Hematopoietic multipotent progenitor cell treated with erythropoietin and hydrocortisone succinate and interleukin-3 and kit ligand, for 17 days (in vitro differentiated cells): Measurements from ENCODE around the gene BNIP5.

Source experiments
- DNase-seq: peaks from one replicate; pipeline ENCODE4 v3.0.0-alpha.2; 2015; ENCODE audit warnings: low spot score

Gene BNIP5

GRCh38 chr6:36336779-36337241 is at the start of gene BNIP5:
Gene BNIP5, minus strand, starts transcription at chr6:36336888. Its CDS starts 6,198 bp downstream, at chr6:36330690.
- no peak for DNase-seq

GRCh38 chr6:36384095-36384494 is 47.4 kb upstream of the BNIP5 start:
- no peak for DNase-seq

DNA sequence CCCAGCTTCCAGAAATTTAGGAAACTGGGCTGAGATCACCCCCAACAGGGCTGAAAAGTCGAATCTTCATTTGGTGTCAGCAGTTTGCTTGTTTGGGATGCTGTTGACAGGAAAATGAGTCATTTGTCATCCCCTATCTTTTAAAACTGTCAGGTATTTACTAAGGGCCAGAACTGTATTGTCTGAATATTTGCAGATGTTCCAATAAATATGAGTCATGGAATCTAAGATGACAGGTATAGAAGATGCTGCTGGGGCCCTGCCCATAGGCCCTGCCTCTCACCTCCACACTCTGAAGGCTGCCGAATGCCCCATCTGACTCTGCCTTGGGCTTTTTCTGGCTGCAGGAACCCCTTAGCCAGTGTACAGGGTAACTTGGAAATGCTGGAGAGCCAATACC is 46.9 kb upstream of the BNIP5 start:
- no peak for DNase-seq

GRCh38 chr6:36382976-36383375 is 46.3 kb upstream of the BNIP5 start:
- no peak for DNase-seq

DNA sequence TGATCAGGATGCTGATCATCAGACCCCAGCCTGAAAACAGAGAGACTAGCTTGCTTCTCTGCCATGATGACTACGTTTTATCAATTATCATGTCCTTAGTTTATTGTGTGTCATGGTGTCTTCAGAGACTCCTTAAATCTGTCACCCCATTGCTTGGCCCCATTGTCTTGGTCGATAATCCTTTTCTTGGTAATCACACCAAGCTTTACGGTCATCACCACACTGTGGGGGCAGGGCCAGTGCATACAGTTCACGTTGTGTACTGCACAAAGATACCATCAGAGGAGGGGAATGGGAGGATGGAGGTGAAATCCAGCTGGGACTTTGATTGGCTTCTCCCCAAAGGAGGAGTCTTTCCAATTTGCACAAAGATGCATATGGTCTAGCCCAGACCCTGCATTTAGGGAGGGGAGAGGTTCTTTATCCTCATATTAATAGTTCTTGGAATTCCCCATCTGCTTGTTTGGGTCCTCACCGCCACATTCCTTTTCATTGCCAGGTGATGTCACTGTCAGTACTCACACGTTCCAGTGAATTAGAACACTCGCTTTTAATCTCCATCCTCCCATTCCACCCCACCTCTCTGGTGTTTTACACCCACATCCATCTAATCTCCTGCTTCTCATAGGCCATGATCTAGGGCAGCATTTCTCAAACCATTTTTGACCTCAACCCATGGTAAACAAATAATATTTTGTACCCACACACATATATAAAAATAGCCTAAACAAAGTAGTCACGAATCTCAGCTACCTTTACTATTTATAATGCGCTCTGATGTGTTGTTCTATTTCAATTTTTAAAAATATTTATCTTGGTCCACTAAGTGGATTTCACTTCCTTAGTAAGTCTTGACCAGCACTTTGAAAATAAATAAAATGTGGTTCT is 45.1 kb upstream of the BNIP5 start:
- no peak for DNase-seq

- DNase-seq: no peak
These were observed 43.5 kb upstream of the BNIP5 start for GRCh38 chr6:36380166-36380565.

- no peak for DNase-seq
These were observed 42.2 kb upstream of the BNIP5 start for GRCh38 chr6:36378936-36379335.

DNA sequence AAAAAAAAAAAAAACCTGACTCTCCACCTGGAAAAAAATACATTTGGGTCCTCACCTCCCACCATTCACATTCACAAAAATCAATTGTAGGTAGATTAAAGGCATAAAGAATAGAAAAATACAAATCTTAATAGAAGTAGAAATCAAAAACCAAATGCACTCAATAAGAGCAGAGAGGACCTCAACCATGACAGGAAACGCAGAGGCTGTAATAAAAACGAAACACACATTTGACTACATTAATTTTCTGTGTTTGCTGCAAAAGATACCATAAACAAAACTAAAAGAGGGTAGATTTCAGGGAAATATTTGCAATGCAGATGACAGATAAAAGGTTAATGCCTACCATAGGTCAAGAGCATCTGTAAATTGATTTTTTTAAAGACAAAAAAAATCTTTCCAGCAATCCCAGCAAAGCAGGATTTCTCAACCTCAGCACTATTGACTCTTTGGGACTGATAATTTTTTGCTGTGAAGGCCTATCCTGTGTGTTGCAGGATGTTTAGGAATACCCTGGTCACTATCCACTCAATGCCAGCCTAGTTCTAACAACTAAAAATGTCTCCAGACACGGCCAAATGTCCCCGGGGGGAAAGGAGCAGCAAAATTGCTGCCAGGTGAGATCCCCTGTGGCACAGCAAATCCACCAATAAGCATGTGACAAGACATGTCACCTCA is 41.7 kb upstream of the BNIP5 start:
- DNase-seq: no peak

DNA sequence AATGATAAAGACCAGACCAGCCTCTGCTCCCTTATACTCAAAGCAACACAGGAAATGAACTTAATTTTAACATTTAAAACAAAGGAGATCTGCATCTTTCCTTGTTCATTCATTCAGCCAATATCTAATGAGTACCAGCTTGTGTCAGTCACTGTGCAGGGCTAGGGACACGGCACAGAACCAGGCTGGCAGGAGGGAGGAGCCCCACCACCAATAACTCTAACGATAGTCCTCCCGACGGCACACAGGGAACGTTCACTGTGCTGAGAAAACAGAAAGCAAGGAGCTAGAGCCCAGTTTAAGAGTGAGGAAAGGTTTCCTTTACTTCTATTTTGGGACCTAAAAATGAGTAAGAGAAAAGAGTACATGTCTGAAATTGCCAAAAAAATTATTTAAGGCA is 40.9 kb upstream of the BNIP5 start:
- no peak for DNase-seq

DNA sequence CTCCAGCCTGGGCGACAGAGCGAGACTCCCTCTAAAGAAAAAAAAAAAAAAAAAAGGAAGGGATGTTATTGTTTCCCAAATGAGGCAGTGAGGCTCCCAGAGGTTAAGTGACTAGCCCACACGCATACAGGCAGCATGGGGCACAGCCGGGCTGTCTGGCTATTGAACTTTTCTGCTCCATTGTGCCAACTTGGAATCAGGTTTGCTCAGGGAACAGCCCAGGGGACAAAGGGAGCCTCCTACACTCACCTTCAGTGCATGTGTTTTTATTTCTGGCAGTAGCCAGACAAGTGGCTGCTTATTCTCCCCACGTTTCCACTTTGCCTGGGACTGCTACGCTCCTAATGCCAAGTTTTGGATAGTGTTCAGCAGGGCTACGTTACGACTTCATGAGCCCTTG is 40.1 kb upstream of the BNIP5 start:
- DNase-seq: no peak

- DNase-seq: no peak
These were observed 39.5 kb upstream of the BNIP5 start for GRCh38 chr6:36376183-36376582.

- DNase-seq: no peak
These were observed 39.0 kb upstream of the BNIP5 start for GRCh38 chr6:36375644-36376155.

GRCh38 chr6:36374972-36375371 is 38.3 kb upstream of the BNIP5 start:
- no peak for DNase-seq

DNA sequence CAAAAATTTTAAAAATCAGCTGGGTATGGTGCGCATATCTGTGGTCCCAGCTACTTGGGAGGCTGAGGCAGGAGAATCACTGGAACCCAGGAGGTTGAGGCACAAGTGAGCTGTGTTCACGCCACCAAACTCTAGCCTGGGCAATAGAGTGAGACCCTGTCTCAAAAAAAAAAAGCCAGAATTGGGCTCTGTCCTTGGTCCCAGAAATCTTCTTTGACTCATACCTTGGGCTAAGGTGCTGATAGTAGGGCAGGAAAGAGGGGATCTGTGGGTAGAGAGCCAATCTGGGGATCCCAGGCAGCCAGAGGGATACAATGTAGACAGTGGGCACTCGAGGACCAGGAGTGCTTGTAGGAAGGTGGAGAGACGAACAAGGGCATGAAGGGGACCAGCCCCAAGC is 37.5 kb upstream of the BNIP5 start:
- no peak for DNase-seq

DNA sequence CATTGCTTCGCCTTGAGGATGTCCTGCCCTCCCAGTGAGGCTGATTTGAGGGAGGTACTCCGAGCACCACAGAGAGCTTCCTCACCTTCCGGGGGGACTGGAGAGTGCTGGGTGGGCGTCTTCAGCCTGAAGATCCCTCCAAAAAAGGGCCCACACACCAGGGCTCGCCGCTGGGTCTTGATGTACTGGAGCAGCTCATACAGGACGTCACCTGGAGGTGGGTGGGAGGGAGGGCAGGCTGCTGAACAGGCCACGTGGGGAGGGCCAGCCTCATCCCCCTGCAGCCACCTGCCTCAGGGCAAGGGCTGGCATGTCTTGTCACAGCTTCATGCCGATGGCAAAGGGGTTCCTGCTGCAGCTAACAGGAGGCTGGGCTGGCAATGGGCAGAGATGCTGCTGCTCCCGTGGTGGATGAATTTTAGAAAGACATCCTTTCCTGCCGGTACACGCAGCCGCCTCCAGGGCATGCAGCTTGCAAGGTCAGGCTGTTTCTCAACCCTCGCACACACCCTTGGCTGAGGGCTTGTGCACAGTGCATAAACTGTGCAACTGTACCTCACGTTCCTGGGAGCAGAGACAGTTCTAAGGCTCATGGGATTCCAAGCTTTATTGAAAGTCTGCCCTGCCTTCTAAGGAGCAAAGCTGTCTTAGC is 36.8 kb upstream of the BNIP5 start:
- no peak for DNase-seq

DNA sequence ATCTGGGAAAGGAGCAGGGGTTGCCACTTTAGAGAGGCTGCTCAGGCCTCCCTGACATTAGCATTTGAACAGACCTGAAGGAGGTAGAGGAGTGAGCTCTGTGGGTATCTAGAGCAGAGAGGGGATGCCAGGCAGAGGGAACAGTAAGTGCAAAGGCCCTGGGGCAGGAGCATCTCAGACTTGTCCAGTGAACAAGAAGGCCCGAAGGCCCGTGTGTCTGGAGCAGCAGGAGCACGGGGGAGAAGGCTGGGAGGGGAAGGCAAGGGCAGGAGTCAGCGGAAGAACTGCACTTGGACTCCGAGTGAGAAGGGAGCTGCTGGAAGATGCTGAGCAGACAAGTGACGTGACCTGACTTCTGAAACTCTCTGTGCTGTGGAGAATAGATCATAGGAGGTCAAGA is 35.4 kb upstream of the BNIP5 start:
- no peak for DNase-seq

DNA sequence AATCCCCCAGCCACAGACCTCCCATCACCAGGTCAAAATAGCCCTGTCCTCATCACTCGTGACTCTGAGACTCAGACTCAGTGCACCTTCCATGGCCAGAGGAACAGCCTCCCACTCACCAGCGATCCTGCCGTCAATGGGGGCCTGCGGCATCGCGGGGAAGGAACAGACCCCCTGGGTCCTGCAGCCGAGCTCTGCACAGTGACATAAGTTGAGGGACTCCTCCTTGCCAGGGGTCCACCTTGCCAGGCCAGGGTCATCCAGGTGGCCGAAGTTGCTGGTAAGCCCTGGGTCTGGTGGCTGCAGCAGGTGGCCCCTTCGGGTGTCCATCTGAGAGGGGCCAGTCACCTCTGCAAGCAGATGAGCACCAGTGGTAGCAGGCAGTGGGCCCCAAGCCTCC is 34.5 kb upstream of the BNIP5 start:
- no peak for DNase-seq

GRCh38 chr6:36370638-36371037 is 34.0 kb upstream of the BNIP5 start:
- DNase-seq: no peak

GRCh38 chr6:36368921-36369865 is 32.5 kb upstream of the BNIP5 start:
- no peak for DNase-seq

DNA sequence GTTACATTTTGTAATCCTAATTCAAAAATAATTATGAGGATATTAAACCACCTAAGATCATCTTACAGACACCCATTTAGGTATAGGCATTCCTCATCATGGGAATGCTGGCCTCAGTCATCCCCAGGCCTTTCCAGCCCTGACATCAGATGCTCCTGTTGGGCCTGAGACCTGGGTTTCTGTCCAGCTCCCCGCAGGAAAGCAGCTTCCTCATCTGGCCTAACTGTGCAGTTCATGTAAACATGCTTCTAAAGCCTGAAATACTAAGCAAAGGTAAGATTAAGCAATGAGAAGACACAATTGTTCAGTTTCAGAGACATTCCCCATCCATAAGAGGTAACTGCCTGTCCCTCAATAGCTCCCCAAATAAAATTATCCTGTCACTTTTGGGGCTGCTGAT is 31.7 kb upstream of the BNIP5 start:
- no peak for DNase-seq

DNA sequence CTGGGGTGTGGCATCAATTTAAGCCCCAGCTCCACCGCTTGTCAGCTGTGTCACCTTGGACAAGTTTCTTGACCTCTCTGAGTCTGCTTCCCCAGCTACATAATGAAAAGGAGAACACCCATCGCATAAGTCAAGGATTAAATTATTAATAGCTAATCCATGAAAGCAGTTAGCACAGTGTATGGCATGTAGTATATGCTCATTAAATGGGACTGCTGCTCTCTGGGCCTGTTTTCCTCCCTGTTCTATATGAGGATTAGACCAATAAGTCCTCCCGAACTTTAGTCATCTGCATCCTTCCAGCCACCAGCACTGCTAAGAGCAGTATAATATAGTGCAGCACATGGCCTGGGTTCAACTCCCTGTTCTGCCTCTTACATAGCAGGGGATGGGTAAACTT is 31.1 kb upstream of the BNIP5 start:
- no peak for DNase-seq
